WTC11 (cell line): ENCODE measurements around the gene PPP3R1. TPM values are rescaled to one million over a fixed set of nuclear protein-coding genes. Genes with fewer than 3 reads are reported as not detected.

Source experiments
- ATAC-seq: fragments of 200-7000 bp; cut with Tn5 transposase; 2 replicates; pipeline ENCODE4 v1.10.0; 2021; ENCODE audit warnings: mild to moderate bottlenecking, moderate library complexity
- CTCF ChIA-PET: fragments of 300-600 bp; sonication (Branson Sonifier 250); formaldehyde crosslinking; loops from one replicate; lab custom pipeline; 2021; ENCODE audit warnings: antibody characterized with exemption; lab: Charles Lee
- POLR2A ChIA-PET: fragments of 350-600 bp; sonication (Branson Sonifier 250); formaldehyde crosslinking; loops from one replicate; lab custom pipeline; 2021; ENCODE audit warnings: antibody characterized with exemption; lab: Charles Lee
- DNase-seq: peaks from one replicate; pipeline ENCODE4 v3.0.0; 2021; ENCODE audit warnings: low spot score
- H3K27ac Mint-ChIP-seq: 2 replicates; pipeline ENCODE4 v1.8.0; 2021; ENCODE audit warnings: mixed read lengths
- H3K27me3 Mint-ChIP-seq: 2 replicates; pipeline ENCODE4 v1.8.0; 2021; ENCODE audit warnings: low read depth, mild to moderate bottlenecking, moderate library complexity, mixed read lengths
- H3K36me3 Mint-ChIP-seq: 2 replicates; pipeline ENCODE4 v1.8.0; 2021; ENCODE audit warnings: mixed read lengths
- H3K4me1 Mint-ChIP-seq: 2 replicates; pipeline ENCODE4 v1.8.0; 2022; ENCODE audit warnings: mixed read lengths
- H3K4me3 Mint-ChIP-seq: 2 replicates; pipeline ENCODE4 v1.8.0; 2021; ENCODE audit warnings: mild to moderate bottlenecking, moderate library complexity, mixed read lengths
- H3K9me3 Mint-ChIP-seq: 2 replicates; pipeline ENCODE4 v1.8.0; 2021; ENCODE audit warnings: mixed read lengths
- CREM ChIP-seq: sonication (generic); formaldehyde crosslinking; IDR thresholded peaks from 2 replicates; pipeline ENCODE4 v1.8.1; 2022; ENCODE audit warnings: mild to moderate bottlenecking, missing genetic modification reagents, moderate library complexity
- GABPB1 ChIP-seq: sonication (generic); formaldehyde crosslinking; IDR thresholded peaks from 2 replicates; pipeline ENCODE4 v1.8.1; 2023; ENCODE audit warnings: mild to moderate bottlenecking, missing genetic modification reagents
- GRHL2 ChIP-seq: fragments of 250-450 bp; sonication (Bioruptor Pico); IDR thresholded peaks from 2 replicates; pipeline ENCODE4 v1.8.0; 2022; ENCODE audit warnings: mild to moderate bottlenecking, moderate library complexity; ENCODE audit not compliant: insufficient replicate concordance, severe bottlenecking
- KAT7 ChIP-seq: sonication (generic); formaldehyde crosslinking; IDR thresholded peaks from 2 replicates; pipeline ENCODE4 v1.8.1; 2023; ENCODE audit warnings: missing genetic modification reagents, mild to moderate bottlenecking, borderline replicate concordance
- NFE2L1 ChIP-seq: sonication (generic); formaldehyde crosslinking; IDR thresholded peaks from 2 replicates; pipeline ENCODE4 v1.8.1; 2023; ENCODE audit warnings: missing genetic modification reagents
- NFYB ChIP-seq: sonication (generic); formaldehyde crosslinking; conservative IDR thresholded peaks from 2 replicates; pipeline ENCODE4 v1.8.0; 2022; ENCODE audit warnings: low read depth, missing genetic modification reagents
- NR1H2 ChIP-seq: sonication (generic); formaldehyde crosslinking; IDR thresholded peaks from 2 replicates; pipeline ENCODE4 v1.9.0; 2021; ENCODE audit warnings: mild to moderate bottlenecking, moderate library complexity, missing genetic modification reagents
- PRRX2 ChIP-seq: fragments of 250-450 bp; sonication (Bioruptor Pico); IDR thresholded peaks from 2 replicates; pipeline ENCODE4 v1.8.0; 2021; ENCODE audit warnings: mild to moderate bottlenecking
- TCF7 ChIP-seq: sonication (generic); formaldehyde crosslinking; IDR thresholded peaks from 2 replicates; pipeline ENCODE4 v1.8.0; 2022; ENCODE audit warnings: mild to moderate bottlenecking, low read depth, missing genetic modification reagents, moderate library complexity
- TEAD4 ChIP-seq: sonication (generic); formaldehyde crosslinking; IDR thresholded peaks from 2 replicates; pipeline ENCODE4 v1.8.0; 2022; ENCODE audit warnings: mild to moderate bottlenecking, missing genetic modification reagents
- TP53 ChIP-seq: sonication (generic); formaldehyde crosslinking; IDR thresholded peaks from 2 replicates; pipeline ENCODE4 v1.8.1; 2023; ENCODE audit warnings: mild to moderate bottlenecking, missing genetic modification reagents
- ZBTB21 ChIP-seq: sonication (generic); formaldehyde crosslinking; IDR thresholded peaks from 2 replicates; pipeline ENCODE4 v1.8.1; 2023; ENCODE audit warnings: mild to moderate bottlenecking, missing genetic modification reagents, borderline replicate concordance
- ZNF423 ChIP-seq: fragments of 250-450 bp; sonication (Bioruptor Pico); IDR thresholded peaks from 2 replicates; pipeline ENCODE4 v2.1.2; 2022; ENCODE audit warnings: mild to moderate bottlenecking, moderate library complexity
- total RNA-seq: library from RNA; stranded (reverse); gene quantifications from 3 replicates; pipeline ENCODE4 v1.2.3, GENCODE V29; 2021
- TF ChIP-seq, protein P1 (sequence below): sonication (generic); formaldehyde crosslinking; IDR thresholded peaks from 2 replicates; pipeline ENCODE4 v1.8.1; 2022; ENCODE audit warnings: low read depth, mild to moderate bottlenecking, moderate library complexity, missing genetic modification reagents, borderline replicate concordance
- TF ChIP-seq, protein P2 (sequence below): sonication (generic); formaldehyde crosslinking; IDR thresholded peaks from 2 replicates; pipeline ENCODE4 v1.8.0; 2023; ENCODE audit warnings: missing genetic modification reagents, mild to moderate bottlenecking, borderline replicate concordance
- TF ChIP-seq, protein P3 (sequence below): sonication (generic); formaldehyde crosslinking; IDR thresholded peaks from 2 replicates; pipeline ENCODE4 v1.8.1; 2023; ENCODE audit warnings: mild to moderate bottlenecking, moderate library complexity, missing genetic modification reagents
- TF ChIP-seq, protein P4 (sequence below): fragments of 250-450 bp; sonication (Bioruptor Pico); IDR thresholded peaks from 2 replicates; pipeline ENCODE4 v2.1.2; 2022; ENCODE audit warnings: mild to moderate bottlenecking, moderate library complexity
- TF ChIP-seq, protein P5 (sequence below): sonication (generic); formaldehyde crosslinking; IDR thresholded peaks from 2 replicates; pipeline ENCODE4 v1.8.0; 2022; ENCODE audit warnings: mild to moderate bottlenecking, missing genetic modification reagents
- TF ChIP-seq, protein P6 (sequence below): sonication (generic); formaldehyde crosslinking; IDR thresholded peaks from 2 replicates; pipeline ENCODE4 v1.8.1; 2022; ENCODE audit warnings: missing genetic modification reagents, borderline replicate concordance
- TF ChIP-seq, protein P7 (sequence below): sonication (generic); formaldehyde crosslinking; IDR thresholded peaks from 2 replicates; pipeline ENCODE4 v1.8.1; 2023; ENCODE audit warnings: mild to moderate bottlenecking, missing genetic modification reagents, moderate library complexity

Gene PPP3R1
- total RNA-seq, 1 experiment from 2014 or later = 61.4 TPM

DNA sequence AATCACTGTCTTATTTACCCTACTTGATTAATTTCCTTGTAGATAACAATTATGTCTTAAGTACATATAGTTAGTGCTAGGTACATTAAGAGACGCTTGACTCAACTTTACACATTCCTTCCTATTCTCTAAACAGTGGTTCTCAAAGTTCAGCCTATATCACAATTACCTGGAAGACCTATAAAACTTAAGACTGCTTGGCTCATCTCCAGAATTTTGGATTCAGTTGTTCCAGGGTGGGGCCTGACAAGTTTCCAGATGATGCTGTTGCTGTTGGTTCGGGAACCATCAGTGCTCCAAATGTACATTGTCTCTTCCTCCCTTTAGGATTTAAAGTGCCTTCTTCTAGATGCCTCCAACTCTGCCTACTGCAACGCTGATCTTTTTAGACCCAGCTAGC lies 4.0 kb downstream of the PPP3R1 start (continued):
- TF ChIP-seq, protein P1, sequence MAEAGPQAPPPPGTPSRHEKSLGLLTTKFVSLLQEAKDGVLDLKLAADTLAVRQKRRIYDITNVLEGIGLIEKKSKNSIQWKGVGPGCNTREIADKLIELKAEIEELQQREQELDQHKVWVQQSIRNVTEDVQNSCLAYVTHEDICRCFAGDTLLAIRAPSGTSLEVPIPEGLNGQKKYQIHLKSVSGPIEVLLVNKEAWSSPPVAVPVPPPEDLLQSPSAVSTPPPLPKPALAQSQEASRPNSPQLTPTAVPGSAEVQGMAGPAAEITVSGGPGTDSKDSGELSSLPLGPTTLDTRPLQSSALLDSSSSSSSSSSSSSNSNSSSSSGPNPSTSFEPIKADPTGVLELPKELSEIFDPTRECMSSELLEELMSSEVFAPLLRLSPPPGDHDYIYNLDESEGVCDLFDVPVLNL (CRISPR knock-in tag) = no peak
- TF ChIP-seq, protein P2, sequence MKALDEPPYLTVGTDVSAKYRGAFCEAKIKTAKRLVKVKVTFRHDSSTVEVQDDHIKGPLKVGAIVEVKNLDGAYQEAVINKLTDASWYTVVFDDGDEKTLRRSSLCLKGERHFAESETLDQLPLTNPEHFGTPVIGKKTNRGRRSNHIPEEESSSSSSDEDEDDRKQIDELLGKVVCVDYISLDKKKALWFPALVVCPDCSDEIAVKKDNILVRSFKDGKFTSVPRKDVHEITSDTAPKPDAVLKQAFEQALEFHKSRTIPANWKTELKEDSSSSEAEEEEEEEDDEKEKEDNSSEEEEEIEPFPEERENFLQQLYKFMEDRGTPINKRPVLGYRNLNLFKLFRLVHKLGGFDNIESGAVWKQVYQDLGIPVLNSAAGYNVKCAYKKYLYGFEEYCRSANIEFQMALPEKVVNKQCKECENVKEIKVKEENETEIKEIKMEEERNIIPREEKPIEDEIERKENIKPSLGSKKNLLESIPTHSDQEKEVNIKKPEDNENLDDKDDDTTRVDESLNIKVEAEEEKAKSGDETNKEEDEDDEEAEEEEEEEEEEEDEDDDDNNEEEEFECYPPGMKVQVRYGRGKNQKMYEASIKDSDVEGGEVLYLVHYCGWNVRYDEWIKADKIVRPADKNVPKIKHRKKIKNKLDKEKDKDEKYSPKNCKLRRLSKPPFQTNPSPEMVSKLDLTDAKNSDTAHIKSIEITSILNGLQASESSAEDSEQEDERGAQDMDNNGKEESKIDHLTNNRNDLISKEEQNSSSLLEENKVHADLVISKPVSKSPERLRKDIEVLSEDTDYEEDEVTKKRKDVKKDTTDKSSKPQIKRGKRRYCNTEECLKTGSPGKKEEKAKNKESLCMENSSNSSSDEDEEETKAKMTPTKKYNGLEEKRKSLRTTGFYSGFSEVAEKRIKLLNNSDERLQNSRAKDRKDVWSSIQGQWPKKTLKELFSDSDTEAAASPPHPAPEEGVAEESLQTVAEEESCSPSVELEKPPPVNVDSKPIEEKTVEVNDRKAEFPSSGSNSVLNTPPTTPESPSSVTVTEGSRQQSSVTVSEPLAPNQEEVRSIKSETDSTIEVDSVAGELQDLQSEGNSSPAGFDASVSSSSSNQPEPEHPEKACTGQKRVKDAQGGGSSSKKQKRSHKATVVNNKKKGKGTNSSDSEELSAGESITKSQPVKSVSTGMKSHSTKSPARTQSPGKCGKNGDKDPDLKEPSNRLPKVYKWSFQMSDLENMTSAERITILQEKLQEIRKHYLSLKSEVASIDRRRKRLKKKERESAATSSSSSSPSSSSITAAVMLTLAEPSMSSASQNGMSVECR = no peak

DNA sequence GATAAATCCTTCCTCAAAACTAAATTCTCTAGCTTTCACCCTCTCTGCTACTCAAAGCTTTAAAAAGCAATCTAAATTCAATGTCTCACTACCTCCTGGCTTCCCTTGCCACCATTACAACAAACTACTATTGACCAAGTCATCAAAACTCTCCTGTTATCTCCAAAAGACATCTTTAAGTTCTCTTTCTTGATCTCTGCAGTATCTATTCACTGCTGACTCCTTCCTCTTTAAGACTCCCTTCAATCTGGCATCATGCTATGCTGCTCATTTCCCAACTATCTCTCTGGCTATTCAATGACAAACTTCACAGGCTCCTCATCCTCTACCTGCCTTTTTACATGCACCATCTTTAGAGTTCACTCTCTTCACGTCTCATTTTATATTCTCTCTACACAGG lies 5.9 kb downstream of the PPP3R1 start:
- CTCF ChIA-PET = interaction anchor here (0.6 to 3.4 kb wide), 3 partner anchors 49 to 924 kb away, joined by 4 to 12 read pairs (median 4); no protein-coding TSS in a partner anchor
- no peak overlapping the region for H3K27ac Mint-ChIP-seq
- POLR2A ChIA-PET = no interaction called here
- no peak overlapping the region for H3K4me3 Mint-ChIP-seq
- no peak for DNase-seq
- no peaks in the 10 kb centered on the region for H3K27me3 Mint-ChIP-seq
- peaks cover 18% of the 10 kb centered on the region for H3K4me1 Mint-ChIP-seq
- H3K9me3 Mint-ChIP-seq = no peaks in the 10 kb centered on the region
- H3K36me3 Mint-ChIP-seq = peaks cover 5% of the 10 kb centered on the region
- ATAC-seq = no peak
- TF ChIP-seq CREM (CRISPR knock-in tag) = no peak
- TF ChIP-seq TP53 (CRISPR knock-in tag) = no peak
- TF ChIP-seq KAT7 (CRISPR knock-in tag) = no peak
- TF ChIP-seq, protein P3, sequence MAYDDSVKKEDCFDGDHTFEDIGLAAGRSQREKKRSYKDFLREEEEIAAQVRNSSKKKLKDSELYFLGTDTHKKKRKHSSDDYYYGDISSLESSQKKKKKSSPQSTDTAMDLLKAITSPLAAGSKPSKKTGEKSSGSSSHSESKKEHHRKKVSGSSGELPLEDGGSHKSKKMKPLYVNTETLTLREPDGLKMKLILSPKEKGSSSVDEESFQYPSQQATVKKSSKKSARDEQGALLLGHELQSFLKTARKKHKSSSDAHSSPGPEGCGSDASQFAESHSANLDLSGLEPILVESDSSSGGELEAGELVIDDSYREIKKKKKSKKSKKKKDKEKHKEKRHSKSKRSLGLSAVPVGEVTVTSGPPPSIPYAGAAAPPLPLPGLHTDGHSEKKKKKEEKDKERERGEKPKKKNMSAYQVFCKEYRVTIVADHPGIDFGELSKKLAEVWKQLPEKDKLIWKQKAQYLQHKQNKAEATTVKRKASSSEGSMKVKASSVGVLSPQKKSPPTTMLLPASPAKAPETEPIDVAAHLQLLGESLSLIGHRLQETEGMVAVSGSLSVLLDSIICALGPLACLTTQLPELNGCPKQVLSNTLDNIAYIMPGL (CRISPR knock-in tag) = no peak
- TF ChIP-seq ZNF423 (CRISPR knock-in tag) = no peak
- TF ChIP-seq PRRX2 = no peak
- TF ChIP-seq NFYB = no peak
- TF ChIP-seq, protein P2 = no peak
- TF ChIP-seq, protein P4, sequence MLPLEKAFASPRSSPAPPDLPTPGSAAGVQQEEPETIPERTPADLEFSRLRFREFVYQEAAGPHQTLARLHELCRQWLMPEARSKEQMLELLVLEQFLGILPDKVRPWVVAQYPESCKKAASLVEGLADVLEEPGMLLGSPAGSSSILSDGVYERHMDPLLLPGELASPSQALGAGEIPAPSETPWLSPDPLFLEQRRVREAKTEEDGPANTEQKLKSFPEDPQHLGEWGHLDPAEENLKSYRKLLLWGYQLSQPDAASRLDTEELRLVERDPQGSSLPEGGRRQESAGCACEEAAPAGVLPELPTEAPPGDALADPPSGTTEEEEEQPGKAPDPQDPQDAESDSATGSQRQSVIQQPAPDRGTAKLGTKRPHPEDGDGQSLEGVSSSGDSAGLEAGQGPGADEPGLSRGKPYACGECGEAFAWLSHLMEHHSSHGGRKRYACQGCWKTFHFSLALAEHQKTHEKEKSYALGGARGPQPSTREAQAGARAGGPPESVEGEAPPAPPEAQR = no peak
- TF ChIP-seq TCF7 (CRISPR knock-in tag) = no peak
- no peak for TF ChIP-seq GRHL2 (CRISPR knock-in tag)
- TF ChIP-seq, protein P5, sequence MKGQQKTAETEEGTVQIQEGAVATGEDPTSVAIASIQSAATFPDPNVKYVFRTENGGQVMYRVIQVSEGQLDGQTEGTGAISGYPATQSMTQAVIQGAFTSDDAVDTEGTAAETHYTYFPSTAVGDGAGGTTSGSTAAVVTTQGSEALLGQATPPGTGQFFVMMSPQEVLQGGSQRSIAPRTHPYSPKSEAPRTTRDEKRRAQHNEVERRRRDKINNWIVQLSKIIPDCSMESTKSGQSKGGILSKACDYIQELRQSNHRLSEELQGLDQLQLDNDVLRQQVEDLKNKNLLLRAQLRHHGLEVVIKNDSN (CRISPR knock-in tag) = no peak
- TF ChIP-seq NR1H2 (CRISPR knock-in tag) = no peak
- TF ChIP-seq, protein P6, sequence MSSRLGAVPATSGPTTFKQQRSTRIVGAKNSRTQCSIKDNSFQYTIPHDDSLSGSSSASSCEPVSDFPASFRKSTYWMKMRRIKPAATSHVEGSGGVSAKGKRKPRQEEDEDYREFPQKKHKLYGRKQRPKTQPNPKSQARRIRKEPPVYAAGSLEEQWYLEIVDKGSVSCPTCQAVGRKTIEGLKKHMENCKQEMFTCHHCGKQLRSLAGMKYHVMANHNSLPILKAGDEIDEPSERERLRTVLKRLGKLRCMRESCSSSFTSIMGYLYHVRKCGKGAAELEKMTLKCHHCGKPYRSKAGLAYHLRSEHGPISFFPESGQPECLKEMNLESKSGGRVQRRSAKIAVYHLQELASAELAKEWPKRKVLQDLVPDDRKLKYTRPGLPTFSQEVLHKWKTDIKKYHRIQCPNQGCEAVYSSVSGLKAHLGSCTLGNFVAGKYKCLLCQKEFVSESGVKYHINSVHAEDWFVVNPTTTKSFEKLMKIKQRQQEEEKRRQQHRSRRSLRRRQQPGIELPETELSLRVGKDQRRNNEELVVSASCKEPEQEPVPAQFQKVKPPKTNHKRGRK = no peak
- no peak for TF ChIP-seq ZBTB21
- TF ChIP-seq, protein P7, sequence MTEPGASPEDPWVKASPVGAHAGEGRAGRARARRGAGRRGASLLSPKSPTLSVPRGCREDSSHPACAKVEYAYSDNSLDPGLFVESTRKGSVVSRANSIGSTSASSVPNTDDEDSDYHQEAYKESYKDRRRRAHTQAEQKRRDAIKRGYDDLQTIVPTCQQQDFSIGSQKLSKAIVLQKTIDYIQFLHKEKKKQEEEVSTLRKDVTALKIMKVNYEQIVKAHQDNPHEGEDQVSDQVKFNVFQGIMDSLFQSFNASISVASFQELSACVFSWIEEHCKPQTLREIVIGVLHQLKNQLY = no peak
- no peak for TF ChIP-seq TEAD4
- TF ChIP-seq NFE2L1 (CRISPR knock-in tag) = no peak
- no peak for TF ChIP-seq GABPB1
